Islet precursor cell (in vitro differentiated cells): ENCODE measurements around the gene SPARC.
A peak's percentile ranks its signal among the peaks of the same experiment; 100 is the strongest.

ENCODE experiments used
- DNase-seq: peaks from one replicate; pipeline ENCODE4 v3.0.0-alpha.2; 2018

SPARC gene

DNA sequence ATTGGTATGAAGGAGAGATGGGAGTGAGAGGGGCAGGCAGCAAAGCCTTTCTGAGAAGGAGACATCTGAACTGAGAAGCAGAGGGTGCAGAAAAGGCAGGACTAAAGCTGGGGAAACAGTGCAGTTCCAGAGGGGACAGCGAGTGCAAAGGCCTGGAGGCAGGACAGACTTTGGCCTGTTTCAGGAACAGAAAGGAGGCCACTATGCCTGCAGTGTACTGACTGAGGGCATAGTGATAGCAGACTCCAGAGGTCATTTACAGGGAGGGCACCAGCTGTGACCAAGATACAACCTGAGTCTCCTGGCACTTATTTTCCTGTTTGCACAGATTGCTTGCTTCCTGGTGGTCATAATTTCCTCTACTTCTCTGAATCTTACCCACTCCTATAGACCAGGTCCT lies 29.6 kb downstream of the SPARC start:
- DNase-seq, result no peak

DNA sequence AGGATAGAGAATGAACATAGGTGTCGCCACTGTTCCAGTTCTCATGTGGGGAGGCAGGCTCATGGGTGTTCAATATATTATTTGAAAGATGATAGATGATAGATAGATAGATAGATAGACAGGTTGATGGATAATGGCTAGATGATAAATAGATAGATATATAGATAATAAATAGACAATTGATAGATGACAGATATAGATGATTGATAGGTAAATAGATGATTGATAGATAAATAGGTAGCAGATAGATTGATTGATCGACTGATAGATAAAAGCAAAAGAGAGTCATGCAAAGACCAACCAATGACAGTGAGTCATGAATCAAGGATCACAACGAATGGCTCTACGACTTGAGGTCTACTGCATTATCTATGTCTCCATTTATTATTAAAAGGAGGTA lies 30.4 kb downstream of the SPARC start:
- no peak for DNase-seq

DNA sequence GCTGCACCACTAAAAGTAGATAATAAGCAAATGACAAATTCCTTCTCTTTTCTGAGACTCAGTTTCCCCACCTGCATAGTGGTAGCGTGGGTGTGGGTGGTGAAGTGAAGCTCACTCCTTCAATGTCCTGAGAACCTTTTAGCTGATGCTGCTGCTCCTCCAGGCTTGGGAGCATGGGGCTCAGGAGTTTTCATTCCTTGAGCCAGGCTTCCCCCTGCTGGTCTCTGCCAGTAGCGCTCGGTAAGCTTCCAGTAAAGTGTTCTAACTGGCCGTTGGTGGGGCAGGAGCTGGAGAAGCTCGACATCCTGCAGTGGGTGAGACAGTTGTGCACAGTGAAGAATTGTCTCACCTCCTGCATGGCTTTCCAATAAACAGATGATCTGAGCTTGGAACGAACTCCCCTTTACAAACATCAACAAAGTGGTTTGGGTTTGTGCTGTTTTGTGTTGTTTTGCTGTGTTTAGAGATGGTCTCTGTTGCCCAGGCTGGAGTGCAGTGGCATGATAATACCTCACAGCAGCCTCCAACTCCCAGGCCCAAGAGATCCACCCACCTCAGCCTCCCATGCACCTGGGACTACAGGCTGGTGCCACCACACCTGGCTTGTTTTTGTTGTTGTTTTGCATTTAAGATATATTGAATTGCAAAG lies 34.6 kb downstream of the SPARC start:
- peak; percentile 92 for DNase-seq

DNA sequence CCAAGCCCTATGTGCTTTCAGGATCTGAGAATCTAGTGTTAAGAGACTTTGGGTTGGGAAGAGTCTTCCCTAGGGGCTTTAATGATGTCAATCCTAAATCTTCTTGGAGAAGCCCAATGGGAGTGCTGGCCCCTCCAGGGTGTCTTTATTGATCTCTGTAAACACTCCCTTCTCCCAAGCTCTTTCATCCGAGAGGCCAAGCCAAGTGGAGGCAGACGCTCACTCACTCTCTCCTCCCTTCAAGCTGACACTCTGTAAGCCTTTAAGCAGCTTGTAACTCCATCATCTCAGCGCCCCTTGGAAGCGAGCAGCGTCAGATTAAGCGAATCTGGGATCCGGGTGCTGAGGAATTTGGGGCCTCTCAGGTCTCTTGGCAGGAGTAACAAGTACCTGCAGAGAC lies 37.7 kb downstream of the SPARC start:
- no peak for DNase-seq

DNA sequence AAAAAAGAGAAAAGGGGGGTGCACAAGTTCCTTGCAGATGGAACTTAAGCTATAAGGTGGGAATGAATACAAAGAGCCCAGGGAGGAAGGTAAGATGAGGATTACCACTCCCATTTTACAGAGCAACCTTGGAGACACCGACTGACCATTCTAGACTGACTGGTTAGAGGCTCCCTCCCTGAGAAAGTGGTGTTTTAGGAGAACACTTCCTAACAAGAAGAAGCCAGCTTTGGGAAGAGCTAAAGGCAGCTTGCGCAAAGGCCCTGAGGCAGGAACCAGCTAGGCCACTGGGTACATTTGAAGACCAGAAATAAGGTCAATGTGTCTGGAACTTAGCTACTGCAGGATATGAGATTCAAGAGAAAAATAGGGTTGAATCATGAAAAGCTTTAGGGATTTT lies 38.6 kb downstream of the SPARC start:
- no peak for DNase-seq

DNA sequence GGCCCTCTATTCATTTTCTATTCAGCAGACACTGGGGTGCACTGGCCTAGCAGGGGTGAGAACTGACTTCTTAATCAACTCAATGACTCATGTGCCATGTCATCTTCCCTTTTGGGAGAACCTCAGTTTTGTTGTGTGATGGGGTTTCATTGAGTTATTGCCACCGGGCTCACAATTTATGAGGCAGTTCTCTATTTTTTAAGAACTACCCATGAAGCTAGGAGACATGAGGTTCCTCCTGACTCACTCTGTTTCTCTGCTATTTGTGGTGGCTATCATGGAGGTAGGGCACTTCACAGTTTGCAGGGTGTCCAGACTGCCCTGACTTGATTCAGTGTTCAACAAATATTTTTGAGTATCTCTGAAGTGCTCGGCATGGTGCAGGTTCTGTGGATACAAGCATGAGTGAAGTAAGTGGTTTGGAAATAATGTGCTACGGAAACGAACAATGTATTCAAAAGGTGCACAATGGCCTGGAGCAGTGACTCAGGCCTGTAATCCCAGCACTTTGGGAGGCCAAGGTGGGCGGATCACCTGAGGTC lies 39.3 kb downstream of the SPARC start:
- DNase-seq, result no peak

DNA sequence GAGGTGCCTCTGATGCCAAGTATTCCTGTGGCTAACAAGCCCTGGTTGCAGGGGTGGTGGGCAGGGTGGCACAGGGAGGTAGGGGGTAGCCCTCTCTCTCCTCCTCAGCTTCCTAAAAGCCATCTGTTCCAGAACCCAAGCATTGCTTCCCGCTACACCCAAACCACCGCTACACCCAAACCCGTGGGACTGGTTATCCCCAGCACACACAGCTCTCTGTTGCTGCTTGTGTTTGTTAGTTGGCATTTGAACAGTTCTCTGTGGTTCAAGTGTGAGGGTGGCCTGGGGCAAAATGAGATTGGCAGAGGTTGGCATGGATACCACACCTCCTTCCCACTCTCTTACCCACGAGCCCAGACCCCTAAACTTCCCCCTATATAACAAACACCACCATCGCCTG lies 40.4 kb downstream of the SPARC start:
- DNase-seq, result no peak

DNA sequence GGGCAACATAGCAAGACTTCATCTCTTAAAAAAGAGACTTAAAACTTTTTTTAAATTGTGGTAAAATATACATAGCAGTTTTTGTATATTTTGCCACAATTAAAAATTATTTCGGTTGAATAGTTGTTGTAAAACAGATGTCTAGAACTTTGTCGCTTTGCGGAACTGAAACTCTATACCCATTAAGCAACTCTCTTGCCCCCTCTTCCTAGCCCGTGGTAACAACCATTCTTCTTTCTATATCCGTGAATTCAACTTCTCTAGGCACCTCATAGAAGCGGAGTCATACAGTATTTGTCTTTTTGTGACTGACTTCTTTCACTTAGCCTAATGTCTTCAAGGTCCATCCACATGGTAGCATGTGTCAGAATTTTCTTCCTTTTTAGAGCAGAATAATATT lies 43.3 kb downstream of the SPARC start:
- DNase-seq, result no peak

DNA sequence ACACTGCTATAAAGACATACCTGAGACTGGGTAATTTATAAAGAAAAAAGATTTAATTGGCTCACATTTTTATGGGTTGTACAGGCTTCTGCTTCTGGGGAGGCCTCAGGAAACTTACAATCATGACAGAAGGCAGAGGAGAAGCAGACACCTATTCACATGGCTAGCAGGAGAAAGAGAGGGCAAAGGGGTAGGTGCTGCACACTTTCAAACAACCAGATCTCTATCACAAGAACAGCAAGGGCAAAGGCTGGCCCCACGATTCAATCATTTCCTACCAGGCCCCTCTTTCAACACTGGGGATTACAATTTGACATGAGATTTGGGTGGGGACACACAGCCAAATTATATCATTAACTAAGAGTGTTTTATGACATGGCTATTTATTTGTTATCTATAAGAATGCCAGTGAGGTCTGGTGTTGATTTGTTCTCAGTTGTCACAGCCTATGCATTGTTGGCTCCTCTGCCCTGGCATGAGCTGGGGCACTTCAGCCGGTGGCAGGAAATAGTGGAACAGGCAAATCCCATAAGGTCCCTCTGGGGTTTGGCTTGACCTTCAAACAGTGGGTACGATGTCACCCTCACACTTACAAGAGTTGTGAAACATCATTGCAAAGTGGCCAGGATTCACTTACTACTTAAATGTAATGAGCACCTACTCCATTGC lies 44.1 kb downstream of the SPARC start:
- no peak for DNase-seq

DNA sequence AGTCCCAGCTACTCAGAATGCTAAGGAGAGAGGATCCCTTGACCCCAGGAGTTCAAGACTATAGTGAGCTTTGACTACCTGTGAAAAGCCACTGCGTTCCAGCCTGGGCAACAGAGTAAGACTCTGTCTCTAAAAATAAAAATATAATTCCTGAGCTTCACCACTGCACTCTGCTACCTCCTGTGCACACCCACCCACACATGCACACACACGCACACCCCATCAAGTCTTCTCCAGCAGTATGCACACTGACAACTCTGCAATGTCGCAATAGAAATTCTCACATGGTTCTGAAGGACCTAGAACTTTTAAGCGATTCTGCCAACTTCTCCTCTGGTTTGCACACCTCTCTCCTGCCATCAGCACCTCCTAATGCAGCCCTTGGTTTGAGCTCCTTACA lies 48.1 kb downstream of the SPARC start:
- no peak for DNase-seq

DNA sequence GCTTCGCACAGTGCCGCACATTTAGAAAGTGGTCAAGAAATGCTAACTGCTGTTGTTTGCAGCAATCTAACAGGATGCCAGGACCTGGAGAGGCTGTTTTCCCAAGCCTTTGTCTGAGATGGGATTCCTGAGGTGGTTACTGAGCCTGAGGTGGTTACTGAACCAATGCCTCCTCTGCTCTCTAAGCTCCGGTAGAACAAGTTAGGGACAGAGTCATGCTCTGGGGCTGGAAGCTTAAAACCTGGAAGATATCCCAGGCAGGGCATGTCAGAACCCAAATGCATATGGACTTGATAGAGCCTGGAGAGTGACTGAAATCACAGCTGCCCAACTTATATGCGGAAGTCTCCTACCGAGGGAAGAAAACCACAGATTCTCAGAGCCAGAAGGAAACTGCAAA lies 49.0 kb downstream of the SPARC start:
- peak; percentile 75 for DNase-seq

DNA sequence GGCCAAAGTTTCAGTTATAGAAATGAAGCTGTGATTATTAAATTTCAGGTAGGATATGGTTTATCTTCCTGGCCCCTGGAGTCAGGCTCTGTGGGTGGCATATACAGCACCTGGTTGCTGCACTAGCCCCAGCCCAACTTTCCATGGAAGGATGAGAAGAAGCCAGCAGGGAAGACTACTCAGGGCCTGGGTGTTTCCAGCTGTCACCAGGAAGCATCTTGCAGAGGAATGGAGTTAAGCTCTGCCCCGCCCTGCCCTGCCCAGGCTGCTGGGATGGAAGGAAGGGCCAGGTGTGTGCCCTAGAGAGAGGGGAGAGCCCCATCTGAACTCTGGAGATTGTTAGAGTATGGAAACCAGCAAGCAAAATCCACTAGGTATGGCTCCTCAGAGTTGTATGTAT lies 52.8 kb downstream of the SPARC start:
- no peak for DNase-seq

DNA sequence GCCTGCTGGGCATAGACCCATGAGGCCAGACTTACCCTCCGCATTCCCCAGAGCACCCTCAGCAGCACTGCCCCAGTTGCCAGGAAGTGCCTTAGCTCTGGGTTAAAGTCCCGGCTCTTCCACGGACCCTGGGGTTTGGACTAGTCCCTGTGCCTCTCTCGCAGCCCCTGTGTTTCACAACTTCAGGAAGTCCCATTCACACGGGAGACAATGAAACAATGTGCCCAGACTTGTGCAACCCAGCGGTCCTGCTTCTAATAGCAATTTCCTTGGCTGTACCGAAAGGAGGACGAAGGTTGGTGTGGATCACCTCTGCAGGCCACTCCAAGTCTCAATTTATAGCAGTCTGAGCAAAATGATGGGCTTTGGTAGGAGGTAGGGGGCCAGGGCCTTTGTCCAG lies 53.8 kb downstream of the SPARC start:
- DNase-seq, result no peak

DNA sequence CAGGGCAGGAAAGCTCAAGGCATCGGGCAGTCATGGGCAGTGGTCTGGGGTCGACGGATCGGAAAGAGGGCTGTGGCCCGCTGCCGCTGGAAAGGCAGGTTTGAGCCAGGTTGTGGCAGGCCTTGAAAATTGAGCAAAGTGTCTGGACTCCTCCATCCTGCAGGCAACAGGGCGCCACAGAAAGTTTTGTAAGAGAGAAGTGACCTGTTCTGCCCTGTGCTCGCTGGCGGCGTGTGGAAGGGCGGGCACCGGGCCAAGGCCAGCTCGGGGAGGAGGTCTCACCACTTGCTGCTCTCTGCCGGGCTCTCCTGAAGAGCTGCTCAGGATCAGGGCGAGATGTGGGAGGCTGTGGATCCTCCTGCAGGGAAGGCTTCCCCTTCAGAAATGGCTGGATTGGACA lies 54.2 kb downstream of the SPARC start:
- DNase-seq, result no peak

DNA sequence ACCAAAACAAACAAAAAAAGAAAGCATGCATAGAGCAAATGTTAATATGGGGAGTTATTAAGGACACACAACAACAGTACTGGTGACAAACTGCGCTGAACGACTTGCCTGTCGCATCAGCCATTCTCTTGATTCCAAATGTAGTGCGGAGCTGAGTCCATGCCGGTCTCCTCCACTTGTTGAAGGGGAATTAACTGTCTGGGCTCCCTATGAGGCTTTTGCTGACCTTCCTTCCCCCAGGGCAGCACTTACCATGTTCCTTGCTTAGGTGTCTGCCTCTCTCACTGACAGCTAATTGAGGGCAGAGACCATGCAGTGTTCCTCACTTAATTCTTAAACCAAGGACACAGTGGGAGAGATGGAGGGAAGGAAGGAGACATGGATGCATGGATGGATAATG lies 54.8 kb downstream of the SPARC start:
- DNase-seq, result peak; percentile 58

DNA sequence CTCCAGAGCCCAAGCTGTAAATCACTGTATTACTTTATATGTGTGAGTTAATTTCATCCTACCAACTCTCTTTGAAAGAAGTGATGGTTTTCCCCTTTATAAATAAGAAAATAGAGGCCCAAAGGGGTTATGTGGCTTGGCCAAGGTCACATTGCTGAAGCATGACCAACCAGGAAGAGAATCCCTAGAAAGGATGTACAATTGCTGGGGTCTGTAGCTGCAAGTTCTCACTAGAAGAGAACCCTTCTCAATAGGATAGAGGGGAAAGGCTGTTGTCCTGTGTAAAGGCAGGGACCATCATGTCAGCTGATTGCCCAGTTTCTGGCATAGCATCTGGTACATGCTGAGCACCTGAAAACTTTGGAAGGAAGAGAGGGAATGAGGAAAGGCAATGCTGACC lies 56.6 kb downstream of the SPARC start:
- no peak for DNase-seq

DNA sequence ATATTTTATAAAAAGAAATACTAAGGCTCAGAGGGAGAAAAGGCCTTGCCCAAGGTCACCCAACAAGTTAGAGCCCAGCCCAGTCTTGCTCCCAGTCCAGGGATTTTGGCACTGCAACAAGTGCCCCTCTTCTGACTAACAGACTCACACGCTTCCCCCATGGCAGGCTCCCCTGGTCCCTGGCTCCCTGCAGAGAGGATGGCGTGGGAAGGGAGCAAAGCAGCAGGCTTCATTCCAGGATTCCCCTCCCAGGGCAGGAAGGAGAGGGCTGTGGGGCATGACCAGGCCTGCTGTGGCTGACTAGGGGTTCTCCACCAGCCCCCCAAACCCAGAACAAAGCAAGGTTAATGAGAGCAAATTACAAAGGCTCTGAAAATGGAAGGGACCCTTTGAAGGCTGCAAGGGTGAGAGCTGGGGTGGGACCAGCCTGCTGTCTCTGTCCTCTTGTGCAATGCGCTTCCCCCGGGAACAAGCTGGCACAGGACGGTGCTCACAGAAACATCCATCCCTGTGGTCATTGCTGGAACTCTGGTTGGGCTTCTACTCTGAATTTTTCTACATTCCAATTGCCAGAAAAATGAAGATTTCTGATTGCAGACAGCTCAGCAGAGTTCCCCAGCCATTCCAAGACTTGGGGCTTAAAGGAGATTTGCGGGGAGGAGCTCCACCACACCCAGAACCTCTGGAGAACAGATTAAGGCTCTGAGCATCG lies 58.4 kb downstream of the SPARC start:
- no peak for DNase-seq

DNA sequence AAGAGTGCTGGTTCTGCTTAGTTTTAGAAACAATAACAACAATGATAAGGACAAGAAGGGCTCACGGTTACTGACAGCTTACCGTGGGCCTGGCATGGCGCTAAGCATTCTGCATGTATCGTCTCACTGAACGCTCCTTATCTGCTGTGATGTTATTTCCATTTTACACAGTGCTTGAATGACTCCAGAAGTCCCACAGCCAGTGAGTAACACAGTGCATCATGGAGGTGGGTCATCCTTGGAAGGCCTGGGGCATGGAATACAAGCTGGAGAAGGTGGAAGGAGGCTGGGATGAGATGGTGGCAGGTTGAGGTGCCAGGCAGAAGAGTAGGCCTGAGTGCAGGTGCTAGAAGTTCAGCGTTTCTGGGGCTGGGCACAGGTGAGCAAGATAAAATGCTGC lies 59.1 kb downstream of the SPARC start:
- DNase-seq, result no peak

DNA sequence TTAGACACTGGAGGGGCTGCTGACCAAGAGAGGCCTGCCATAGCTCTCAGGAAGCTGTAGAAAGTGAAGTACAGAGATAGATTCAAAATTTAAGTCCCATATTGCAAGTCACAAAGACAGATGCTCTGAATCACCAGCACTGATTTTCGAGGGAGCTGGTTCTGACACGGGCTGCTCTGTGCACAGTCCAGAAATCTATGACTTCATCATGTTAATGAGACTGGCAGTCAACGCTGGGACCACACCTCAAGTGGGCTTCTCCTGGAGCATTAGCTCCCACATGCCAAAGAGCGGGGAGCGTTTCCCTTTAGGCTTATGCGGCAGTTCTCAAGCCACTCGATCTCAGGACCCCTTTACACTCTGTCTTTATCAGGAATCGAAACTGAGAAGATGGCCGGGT lies 61.4 kb downstream of the SPARC start:
- no peak for DNase-seq

DNA sequence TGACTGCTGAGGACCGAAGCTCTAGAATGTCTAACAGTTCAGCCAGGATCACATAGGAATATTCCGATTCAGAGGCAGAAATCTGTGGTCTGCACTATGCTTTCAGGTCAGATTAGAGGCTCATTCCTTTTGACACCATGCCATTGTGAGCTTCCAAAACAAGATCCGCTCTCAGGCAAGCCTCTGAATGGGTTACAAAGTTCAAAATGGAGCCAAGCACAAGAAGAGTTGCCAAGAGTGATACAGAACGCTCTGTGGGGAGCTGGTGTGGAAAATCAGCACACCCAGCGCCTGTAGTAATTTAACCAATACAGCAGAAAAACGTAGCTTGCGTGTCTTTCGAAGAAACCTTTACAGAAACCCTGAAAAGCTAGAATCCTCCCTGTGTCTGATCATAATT lies 62.2 kb downstream of the SPARC start:
- no peak for DNase-seq

DNA sequence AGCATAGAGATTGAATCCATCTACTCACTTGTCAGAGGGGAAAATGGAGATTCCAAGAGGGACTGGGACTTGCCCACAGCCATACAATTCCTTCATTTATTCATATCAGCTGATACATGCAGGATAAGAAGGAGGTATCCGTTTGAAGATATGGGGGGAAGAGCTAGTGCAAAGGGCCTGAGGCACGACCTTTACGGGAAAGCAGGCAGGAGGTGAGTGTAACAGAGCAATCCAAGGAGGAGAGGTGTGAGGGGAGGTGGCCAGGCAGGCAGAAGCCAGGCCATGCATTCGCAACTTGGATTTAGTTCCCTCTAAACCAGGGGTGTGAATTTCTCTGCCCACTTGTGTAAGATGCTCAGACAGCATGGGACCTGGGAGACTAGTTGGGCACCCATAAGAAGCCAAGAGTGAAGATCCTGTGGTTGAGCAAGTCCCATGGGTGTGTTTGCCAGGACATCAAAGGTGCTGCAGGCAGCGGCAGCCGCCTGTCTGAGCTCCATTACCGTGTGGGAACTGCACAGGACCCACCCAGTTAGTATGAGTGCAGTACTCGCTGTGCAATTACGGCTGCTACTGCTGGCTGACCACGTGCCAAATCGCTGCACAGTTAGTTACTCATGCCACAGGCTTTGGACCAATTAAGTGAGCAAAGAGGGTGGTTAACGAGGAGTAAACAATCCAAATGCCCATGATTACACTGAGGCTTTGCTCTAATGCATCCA lies 64.2 kb downstream of the SPARC start:
- no peak for DNase-seq

DNA sequence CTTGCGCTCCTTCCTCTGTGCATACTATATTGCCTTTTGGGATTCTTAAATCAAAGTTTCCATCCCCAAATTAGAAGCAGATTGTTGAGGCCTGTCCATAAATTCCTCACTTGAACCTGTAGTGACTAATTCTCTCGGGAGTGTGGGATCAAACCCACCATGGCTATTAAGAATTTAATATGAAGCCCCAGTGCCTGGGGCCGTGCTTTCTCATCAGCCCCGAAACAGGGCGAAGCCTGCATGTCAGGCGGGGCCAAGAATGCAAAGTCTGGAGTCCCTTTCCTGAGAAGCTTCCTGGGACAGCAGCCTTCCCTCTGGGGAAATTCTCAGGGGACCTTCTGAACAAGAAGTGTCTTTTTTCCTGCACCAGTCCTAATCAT lies 66.3 kb downstream of the SPARC start:
- DNase-seq, result no peak

DNA sequence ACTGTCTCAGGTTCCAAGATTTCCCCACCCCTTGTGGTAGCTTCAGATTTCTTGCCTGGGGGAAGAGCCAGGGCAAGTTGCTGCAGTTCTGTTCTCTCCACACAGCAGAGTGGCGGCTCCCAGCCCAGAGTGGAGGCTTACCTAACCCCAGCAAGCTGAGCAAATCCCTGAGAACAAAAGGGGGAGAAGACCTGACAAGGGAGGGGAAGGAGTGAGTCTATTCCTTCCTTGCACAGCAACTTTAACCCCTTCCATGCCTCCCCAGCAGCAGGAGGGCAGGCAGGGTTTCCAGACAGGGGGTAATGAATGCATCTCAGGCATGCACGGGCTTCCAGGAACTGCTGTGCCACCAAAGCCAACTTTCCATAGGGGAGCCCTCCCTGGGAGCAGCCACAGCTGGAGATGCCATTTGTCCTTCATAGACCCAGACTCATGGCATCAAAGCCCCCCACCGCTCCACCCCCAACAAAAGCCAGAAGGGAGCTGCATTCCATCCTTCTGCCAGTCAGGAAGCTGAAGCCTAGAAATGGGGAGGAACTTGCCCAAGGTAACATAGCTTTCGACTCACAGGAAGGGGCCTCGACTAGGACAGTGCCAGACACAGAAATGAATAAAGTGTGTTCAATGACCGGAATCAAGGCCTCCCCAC lies 66.8 kb downstream of the SPARC start:
- peak; percentile 95 for DNase-seq
